GM19438 (cell line): Measurements from ENCODE around the gene THSD7A.

ENCODE experiments used
- ATAC-seq: cut with Tn5 transposase; IDR thresholded peaks from one replicate; pipeline ENCODE4 v1.9.1; 2021; ENCODE audit warnings: low read depth; ENCODE audit not compliant: unreplicated experiment

THSD7A gene, protein sequence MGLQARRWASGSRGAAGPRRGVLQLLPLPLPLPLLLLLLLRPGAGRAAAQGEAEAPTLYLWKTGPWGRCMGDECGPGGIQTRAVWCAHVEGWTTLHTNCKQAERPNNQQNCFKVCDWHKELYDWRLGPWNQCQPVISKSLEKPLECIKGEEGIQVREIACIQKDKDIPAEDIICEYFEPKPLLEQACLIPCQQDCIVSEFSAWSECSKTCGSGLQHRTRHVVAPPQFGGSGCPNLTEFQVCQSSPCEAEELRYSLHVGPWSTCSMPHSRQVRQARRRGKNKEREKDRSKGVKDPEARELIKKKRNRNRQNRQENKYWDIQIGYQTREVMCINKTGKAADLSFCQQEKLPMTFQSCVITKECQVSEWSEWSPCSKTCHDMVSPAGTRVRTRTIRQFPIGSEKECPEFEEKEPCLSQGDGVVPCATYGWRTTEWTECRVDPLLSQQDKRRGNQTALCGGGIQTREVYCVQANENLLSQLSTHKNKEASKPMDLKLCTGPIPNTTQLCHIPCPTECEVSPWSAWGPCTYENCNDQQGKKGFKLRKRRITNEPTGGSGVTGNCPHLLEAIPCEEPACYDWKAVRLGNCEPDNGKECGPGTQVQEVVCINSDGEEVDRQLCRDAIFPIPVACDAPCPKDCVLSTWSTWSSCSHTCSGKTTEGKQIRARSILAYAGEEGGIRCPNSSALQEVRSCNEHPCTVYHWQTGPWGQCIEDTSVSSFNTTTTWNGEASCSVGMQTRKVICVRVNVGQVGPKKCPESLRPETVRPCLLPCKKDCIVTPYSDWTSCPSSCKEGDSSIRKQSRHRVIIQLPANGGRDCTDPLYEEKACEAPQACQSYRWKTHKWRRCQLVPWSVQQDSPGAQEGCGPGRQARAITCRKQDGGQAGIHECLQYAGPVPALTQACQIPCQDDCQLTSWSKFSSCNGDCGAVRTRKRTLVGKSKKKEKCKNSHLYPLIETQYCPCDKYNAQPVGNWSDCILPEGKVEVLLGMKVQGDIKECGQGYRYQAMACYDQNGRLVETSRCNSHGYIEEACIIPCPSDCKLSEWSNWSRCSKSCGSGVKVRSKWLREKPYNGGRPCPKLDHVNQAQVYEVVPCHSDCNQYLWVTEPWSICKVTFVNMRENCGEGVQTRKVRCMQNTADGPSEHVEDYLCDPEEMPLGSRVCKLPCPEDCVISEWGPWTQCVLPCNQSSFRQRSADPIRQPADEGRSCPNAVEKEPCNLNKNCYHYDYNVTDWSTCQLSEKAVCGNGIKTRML (N-terminal part only)

DNA sequence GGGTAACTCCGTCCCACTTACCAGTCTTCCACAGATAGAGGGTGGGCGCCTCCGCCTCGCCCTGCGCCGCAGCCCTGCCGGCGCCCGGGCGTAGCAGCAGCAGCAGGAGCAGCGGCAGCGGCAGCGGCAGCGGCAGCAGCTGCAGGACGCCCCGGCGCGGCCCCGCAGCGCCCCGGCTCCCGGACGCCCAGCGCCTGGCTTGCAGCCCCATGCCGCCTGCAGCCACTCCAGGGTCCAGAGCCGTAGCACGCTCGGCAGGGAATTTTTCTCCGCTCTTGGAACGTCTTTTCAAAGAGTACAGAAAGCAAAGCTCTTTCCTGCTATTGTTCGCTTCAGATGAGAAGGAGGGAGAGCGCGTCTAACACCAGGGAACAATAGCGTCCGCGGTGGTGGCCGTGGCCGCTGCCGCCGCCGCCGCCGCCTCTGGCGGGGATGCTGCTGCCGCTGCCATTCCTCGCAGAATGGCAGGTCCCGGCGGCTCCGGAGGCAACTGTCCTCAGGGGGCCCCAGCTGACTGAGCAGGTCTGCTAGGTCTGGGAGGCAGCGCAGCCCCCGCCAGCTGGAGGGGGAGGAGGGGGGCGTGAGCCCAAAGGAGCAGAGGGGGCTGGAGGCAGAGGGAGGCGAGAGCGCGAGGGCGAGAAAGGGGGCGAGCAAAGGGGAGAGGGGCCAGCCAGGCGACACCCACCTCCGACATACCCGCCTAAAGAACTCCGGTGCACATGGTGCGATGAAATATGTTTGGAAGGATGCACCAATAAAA, at the start of gene THSD7A:
Gene THSD7A, minus strand, starts transcription at position 463 of the 760 bp plus-strand sequence. Its CDS starts 252 bp downstream, at position 211.
- ATAC-seq, result no peak

DNA sequence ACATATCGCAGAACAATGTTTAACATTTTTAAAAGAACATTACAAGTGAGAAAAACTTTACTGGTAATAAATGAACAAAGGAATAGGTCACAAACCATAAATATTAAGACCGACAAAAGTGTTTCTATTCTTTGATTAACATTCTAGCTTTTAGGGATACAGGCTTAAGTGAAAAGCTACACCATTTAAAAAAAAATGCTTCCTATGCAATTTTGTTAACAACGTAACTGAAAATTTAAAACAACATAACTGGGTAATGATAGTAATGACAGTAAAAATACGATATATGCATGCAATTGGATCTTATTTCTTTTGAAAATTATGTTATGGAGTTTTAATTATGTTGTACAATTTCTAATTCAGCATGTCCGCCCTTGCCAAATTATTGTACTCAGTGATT, 49.7 kb upstream of the THSD7A start:
- ATAC-seq, result no peak

DNA sequence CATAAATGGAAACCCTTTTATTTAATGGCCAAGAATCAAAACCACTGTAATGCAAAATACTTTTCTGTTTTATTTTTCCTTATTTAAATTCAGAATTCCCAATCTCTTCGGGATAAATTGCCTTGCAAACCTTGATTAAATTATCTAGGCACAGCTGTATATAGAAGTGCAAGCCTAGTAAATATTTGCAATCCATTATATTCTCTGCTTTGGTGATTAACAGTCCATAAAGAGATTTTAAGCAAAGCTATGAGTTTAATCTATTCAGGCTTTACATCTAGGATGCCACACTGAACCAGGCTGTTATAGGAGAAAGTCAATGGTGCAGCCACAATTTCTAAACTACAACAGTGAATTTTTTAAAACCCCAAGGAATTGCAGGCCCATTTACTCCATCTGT, 43.6 kb upstream of the THSD7A start:
- no peak for ATAC-seq

DNA sequence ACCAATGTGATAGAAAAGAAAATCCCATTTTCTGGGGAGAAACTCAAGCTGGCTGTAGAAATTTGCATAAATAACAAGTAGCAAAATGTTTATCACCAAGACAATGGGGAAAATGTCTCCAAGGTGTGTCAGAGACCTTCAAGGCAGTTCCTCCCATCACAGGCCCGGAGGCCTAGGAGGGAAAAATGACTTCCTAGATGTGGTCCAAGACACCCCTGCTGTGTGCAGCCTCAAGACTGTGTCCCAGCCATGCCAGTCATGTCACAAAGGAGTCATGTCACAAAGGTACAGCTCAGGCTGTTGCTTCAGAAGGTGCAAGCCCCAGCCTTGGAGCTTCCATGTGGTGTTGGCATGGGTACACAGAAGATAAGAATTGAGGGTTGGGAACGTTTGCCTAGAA, 33.7 kb upstream of the THSD7A start:
- ATAC-seq, result no peak

DNA sequence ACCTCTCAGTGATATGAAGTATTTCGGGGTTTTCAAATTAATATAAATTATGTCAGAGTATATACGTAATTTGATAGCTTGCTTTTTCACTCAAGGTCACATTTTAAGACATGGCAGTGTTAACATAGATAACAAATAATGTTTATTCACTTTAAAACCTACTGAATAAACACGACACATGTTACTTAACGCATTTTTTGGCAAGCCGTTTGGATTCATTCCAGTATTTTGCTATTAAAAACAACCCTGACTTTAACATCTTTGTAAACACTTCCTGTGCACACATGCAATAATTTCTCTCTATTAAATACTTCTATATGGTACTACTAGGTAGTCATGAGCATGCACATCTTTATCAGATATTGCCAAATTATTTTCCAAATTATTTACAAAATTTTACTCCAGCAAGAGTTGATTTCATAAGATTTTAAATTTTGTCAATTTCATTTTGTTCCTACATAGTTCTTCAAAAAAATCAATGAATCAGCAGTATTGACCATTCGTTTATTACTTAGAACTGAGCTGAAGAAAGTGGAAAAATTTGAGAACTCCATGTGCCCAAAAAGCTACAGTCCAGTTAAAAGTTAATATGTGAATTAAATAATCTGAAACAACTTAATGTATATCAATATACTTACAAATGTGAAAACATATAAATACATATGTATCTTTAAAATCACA, 26.8 kb upstream of the THSD7A start:
- no peak for ATAC-seq

DNA sequence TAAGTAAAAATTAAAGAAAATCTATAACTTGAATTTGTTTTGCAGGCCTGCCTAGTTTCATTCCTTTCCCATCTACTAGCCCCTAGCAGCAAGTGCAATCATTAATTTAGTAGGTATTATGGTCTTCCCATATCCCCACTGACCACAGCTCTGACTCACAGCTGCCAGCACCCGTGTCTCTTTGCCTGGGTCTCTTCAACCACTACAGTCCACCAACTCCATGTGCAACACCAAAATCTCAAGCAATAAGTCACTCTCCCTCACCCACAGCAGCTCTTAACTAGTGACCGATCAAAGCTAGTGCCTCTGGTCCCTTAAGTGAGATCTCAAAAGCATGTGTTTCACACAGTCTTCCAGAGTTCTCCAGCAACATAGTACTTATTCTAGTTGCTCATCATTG, 26.0 kb upstream of the THSD7A start:
- ATAC-seq, result no peak

DNA sequence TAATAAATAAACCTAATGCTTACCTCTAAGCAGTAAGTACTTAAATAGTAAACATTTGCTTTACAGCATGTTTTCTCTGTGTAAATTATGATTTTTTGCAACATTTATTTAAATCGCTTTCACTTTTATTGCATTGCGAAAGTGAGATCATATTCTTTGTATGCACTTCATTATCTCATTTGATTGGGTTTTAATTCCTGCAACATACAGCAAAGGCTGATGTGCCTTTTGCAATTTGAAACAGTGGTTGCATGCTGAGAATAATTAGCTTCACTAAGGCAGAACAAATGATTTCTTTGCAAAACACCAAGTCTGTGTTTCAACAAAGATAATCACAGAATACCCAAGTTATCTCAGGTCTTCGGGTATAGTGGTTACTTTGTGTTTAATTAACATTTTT, 16.3 kb upstream of the THSD7A start:
- no peak for ATAC-seq

DNA sequence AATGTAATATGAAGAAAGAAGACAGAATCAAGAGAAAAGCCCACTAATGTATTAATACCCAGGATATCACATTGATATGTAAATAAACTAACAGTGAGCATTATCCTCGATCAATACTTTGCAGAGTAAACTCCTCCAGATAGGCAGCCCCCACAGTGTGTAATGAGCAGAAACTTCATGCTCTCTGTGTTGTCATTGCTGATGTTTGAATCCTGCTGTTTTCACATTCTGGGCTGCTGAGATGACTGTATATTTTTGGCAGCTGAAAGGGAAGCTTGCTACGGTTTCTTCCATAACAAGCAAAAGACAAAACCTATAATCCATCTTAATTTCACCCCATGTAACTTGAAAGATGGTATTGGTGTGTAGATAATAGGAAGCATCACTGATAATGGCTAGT, 15.3 kb upstream of the THSD7A start:
- no peak for ATAC-seq

DNA sequence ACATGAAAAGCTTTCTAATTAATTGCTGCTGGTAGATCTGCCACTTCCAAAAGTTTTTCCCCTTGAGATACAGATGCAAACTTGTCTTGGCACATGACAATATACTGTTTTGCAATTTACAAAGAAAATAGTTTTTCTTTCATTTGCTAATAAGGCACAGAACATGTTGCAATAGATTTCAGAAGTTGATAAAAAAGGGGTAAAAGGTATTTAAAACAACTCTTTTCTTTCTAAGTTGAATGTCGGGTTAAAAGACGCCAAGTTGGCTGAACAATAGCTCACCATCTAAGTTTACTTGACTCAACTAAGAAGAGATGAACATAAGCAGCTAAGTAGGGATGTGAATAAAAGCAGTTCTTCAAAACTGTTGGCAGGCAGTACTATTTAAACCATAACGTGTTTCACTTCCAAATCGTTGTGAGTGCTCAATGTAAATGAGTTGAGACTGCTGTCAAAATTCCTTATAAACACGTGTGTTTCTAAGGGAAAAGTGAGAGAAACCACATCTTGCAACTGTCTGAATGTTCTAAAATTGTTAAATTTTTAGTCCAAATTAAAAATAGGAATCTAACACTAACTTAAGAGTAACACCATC, 14.5 kb upstream of the THSD7A start:
- ATAC-seq, result no peak

DNA sequence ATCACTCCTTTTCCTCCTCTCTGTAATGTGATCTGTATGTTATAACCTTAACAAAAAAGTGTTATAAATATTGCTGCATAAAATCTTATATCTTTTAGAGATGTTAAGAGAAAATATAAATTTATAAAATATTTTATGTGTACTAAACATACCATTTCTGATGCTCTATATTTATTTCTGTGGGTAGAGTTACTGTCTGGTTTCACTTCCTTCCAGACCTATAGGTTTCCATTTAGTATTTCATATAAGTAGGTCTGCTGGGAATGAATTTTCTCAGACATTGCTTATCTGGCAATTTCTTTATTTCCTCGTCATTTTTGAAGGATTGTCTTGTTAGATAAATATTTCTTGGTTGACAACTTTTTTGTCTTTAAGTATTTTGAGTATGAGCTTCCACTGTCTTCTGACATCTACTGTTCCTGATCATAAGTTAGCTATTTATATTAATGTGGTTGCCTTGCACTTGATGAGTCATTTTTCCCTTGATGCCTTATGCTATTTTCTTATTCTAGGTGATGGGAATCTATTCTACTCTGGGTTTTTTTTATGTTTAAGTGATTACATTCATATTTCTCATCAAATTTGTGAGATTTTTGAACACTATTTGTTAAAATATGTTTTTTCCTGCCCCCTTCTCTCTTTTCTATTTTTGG, 11.2 kb upstream of the THSD7A start:
- ATAC-seq, result no peak

DNA sequence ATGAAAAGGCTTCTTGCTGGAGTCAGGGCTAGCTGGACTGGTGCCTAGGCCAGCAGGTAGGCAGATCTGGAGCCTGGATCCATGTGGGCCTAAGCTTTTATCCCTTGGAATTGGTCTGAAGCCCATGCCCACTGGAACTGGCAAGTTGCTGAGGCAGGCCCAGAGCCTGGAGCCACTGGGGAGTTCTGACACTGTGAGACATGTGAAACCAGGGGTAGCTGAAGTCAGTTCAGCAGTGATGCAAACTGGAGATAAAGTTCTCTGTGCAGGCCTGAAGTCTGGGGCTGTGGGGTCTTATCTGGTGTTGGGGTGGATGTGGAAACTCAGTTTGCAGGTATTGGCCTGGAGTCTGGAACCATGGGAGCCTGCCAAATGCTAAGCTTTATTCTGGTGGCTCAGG, 9.7 kb upstream of the THSD7A start:
- ATAC-seq, result no peak

DNA sequence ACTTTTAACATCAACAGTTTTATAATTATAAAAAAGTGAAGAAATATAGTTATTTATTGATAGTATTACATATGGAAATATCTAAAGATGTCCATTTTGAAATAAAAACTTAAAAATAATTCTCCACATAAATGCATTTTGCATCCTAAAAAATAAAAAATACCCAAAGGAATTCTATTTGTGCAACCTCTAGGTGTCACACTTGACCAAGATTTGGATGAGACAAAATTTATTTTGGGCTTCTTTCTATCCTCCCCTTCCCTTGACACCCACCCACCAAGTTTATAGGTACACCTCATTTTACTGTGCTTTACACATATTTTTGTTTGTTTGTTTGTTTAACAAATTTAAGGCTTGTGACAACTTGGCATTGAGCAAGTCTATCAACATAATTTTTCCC, 3.3 kb upstream of the THSD7A start:
- no peak for ATAC-seq

DNA sequence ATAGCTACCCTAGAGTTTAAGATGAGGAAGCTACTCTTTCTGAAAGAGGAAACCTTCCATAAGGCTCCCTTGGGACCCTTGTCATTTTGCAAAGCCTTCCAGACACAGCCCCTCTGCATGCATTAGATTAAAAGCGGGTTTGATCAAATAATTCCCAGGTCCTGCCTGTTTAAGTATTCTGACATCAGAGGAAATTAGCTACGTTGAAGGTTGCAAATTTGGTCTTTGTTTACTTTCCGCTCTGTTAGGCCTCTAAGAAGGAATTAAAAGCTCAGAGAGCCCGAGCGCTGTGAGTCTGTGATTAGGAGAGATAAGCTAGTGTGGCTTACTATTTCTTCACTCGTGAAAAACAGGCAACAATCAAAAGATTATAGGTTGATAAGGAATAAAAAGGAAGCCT, 1.4 kb upstream of the THSD7A start:
- ATAC-seq, result no peak

DNA sequence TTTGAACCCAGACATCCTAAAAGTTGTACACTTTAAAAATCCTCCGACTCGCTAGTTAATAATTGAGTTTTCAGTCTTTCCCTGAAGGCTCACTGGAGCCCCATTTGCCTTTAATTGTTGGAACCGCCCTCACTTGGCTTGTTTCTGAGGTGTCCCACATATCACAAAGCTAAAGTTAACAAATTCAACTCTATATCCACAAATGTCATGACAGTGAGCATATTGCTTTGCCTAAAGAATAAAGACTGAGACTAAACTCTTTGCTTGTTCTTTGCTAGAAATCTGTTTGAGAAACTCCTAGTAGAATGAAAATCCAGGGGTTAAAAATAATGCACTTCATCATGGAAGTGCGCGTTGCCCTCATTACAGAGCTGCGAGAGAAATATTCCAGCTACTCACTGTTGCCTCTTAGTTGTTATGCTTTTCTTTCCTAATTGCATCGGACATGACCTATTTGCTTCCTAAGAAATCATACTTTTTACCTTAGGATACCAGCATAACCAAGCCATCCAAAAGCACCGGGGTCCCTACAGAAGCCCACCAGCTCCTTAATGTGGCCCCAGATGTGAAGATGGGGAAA, 752 bp downstream of the THSD7A start:
- ATAC-seq, result no peak

DNA sequence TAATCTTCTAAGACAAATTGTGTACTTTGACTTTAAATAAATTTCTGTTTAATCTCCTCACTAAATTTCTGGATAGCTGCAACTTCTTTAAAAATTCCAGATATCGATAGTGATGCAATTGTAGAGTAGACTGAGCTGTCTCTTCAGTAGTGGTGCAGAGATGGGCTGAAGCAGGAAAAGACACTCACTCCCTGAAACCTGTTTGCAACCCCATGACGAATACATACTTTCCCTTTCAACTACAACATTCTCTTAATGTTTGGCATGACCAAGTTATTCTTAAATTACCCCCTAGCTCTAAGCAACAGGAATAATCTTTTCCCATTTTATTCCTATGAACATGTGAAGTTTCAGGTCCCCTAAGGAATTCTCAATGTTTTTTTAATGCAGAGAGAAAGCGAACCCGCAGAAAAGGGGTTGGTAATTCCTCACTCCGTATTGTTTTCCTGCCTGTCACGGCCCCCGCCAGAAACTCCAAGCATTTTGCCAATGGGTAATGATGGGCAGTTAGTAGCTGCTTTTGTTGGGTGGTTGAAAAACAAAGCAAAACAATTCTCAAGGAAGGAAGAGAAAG, 1.3 kb downstream of the THSD7A start:
- no peak for ATAC-seq

DNA sequence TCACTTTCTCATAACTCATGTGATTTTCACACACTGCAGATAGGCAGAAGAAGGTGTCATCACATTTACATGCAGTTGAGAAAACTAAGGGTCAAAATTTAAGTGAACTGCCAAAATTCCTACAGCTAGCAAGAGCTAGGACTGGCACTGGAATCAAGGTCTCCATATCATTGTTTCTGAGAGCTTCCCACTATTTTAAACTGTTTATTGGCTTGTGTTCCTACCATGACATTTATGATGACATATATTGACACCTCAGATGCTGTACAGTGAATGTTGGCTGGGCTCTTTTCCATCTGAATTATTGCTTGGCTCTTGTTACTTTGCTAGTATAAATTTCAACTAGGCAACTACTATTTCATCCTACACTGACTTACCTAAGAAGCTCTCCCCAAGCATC, 2.0 kb downstream of the THSD7A start:
- no peak for ATAC-seq

DNA sequence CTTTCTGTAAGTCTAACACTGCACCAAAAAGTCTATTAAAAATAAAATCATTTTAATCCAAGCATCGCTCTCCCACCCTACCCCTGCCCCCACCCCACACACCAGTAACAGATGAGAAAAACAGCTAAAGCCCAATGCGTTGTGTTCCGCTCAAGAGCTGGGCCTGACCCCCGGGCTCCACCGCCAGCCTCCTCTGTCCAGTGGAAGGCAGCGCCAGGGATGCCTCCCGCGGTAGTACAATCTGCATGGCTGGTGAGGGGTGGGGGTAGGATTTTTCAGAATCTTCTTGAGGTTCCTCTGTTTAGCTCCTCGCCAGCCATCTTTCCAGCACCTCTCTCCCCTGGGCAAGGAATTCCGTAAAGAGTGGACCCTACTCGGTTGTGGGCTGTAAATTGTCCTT, 12.1 kb downstream of the THSD7A start:
- no peak for ATAC-seq

DNA sequence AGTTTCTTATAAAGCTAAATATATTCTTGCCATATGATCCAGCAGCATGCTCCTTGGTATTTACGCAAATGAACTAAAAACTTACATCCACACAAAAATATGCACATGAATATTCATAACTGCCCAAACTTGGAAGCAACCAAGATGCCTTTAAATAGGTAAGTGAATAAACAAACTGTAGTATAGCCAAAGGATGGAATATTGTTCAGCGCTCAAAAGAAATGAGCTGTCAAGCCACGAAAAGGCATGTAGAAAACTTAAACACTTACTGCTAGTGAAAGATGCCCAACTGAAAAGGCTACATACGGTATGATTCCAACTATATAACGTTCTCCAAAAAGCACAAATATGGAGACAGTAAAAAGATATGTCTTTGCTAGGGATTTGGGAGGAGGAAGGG, 12.7 kb downstream of the THSD7A start:
- ATAC-seq, result no peak
